AG10803 (cell line): Measurements from ENCODE around the gene HOXA5.
A peak's percentile ranks its signal among the peaks of the same experiment; 100 is the strongest.

Experiments
- DNase-seq: peaks from one replicate; pipeline ENCODE4 v3.0.0; 2010; ENCODE audit warnings: low read depth
- H3K4me3 ChIP-seq: 2 replicates; pipeline ENCODE4 v1.5.1; 2011; ENCODE audit warnings: mild to moderate bottlenecking, low read length, control low read depth
- TF ChIP-seq, protein P1 (sequence below): conservative IDR thresholded peaks from 2 replicates; pipeline ENCODE4 v1.5.1; 2011; ENCODE audit warnings: mild to moderate bottlenecking, low read length, control low read depth, inconsistent platforms

Gene HOXA5

DNA sequence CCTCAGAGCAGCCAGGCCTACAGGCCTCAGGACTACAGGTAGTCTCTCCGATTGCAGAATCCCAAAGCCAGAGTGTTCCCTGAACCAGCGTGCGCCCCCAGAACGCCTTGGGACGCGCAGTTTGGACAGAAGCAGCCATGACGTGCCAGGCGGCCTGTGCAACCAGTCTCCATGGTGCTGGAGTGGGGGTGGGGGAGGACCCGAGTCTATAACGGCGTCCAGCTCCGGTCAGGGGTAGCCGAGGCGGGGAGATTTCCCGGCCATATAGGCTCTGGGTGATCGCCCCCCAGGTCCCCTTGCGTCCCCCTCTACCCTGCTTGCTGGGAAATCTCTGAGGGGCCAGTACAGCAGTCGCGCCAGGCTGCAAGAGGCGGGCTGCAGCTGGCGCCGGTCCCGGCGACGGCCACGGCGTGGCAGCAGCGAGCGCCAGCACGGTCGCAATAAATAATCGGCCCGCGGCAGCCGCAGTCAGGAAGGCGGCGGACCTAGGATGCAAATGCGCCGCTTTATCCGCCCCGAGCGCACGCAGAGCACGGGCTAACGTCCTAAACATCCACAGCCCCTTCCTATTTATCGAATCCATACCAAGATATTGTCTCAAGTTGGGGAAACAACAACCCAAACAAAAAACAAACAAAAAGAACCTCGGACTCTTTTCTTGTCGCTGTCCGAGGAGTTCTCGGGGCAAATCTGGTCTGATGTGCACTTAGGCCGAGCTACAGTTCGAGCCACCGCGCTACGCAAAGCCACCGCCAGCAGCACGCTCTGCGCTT is 7.3 kb upstream of the HOXA5 start:
- peak overlapping the region; percentile 84 for H3K4me3 ChIP-seq

DNA sequence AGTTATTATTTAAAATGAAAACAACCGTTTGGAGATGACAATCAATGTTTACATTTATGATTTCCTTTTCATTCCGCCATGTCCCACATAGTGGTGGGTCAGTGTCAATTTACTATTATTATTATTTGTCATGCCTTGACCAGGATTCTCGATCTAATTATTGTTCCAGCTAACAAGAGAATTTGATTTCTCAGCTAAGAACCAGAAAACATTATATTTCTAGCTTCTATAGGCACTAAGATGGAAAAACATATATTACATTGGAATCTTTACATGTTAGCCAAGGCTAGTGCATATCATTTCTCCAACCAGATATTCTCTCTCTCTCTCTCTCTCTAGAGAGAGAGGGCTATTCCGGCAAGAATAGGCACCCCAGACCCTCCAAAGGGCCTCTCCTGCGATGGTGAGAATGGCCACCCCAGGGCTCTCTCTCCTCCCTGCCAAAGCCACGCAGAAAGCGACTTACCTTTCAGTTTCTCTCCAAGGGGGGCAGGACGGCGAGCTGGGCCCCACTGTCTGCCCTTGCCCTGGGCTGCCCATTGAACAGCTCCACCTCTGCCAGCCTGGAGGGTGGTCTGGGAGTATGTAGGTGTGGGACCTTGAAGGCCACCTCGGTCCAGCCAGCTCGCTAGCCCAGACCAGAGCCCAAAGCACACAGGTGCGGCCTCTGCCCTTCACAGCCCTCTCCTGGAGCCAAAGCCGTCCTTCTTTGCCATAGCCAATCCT is 6.5 kb upstream of the HOXA5 start:
- DNase-seq: no peak
- peak overlapping the region; percentile 84 for H3K4me3 ChIP-seq
- TF ChIP-seq, protein P1, sequence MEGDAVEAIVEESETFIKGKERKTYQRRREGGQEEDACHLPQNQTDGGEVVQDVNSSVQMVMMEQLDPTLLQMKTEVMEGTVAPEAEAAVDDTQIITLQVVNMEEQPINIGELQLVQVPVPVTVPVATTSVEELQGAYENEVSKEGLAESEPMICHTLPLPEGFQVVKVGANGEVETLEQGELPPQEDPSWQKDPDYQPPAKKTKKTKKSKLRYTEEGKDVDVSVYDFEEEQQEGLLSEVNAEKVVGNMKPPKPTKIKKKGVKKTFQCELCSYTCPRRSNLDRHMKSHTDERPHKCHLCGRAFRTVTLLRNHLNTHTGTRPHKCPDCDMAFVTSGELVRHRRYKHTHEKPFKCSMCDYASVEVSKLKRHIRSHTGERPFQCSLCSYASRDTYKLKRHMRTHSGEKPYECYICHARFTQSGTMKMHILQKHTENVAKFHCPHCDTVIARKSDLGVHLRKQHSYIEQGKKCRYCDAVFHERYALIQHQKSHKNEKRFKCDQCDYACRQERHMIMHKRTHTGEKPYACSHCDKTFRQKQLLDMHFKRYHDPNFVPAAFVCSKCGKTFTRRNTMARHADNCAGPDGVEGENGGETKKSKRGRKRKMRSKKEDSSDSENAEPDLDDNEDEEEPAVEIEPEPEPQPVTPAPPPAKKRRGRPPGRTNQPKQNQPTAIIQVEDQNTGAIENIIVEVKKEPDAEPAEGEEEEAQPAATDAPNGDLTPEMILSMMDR: no peak

More for the DNA sequence above, 7.3 kb upstream of the HOXA5 start:
- DNase-seq: peak; percentile 80
- TF ChIP-seq, protein P1: peak; percentile 60

DNA sequence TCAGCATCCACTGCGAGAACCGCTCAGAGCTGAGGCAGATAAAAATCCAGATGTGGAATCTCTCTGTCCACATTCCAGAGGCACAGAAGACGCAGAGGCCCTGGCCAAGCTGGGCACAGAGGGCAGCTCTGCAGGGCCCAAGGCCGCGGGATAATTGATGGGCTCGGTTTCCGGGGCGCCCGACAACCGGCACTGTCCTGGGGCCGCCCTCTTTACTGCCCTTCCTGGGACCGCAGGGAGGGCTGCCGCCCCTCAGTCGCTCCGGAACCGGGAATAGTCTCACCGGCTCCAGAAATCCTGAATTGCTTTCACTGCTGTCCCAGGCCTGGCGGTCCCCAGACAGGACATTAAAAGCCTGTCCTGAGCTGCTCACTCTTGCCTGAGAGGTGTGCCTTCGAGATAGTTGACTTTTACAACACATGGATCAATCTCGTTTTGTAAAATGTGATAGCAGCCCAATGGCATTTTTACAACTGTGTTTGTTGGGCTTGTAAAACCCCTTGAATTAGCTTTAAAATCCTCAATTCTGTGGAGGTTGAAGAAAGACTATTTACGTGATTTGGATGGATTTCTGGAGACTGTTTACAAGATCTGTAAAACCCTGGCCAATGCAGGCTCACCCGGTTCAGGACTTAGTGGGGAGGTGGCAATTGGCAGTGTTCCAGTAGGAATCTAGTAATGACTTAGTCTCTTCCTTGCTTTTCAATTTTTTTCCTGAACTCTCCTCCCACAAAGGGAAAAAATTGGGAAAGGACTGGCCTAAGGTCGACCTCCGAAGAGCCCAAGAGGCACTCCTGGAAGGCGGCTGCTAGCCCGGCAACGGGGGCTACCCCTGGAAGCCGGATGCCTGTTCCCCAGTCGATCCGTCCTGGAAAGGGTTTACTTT is 5.5 kb upstream of the HOXA5 start:
- TF ChIP-seq, protein P1: no peak
- peak; percentile 37 for DNase-seq
- H3K4me3 ChIP-seq: peak overlapping the region; percentile 84

DNA sequence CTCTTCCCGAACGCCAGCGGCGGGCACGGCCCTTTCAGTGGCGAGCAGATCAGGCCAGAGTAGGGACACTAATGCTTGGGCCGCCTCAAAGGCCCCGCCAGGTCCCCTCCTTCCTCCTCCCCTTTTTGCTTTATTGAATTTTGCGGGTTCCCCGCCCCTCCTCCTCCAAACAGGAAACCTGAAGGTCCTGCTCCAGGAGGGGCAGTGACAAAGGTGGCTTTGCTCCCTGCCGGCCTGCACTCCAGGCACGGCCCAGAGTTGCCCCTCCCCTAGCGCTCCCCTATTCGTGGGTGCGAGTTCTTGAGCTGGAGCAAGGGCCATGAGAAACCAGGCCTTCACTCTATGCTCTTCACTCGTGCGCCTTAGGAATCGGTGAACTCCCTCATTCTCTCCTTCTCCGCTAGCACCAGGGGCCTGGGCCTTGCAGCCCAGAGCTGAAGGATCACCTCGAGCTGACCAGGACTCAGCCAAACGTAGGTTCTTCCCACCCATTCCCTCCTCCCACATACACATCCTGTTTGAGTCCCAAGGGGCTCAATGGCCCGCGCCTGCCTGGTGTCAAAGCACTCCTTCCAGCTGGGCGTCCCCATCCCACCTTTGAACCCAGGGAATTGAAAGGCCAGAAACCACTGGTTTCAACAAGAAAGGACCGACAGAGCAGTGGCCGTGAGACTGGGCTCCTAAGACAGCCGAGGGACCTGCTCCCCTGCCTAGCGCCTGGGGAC is 4.7 kb upstream of the HOXA5 start:
- DNase-seq: peak; percentile 22
- TF ChIP-seq, protein P1: no peak
- H3K4me3 ChIP-seq: peak overlapping the region; percentile 84

DNA sequence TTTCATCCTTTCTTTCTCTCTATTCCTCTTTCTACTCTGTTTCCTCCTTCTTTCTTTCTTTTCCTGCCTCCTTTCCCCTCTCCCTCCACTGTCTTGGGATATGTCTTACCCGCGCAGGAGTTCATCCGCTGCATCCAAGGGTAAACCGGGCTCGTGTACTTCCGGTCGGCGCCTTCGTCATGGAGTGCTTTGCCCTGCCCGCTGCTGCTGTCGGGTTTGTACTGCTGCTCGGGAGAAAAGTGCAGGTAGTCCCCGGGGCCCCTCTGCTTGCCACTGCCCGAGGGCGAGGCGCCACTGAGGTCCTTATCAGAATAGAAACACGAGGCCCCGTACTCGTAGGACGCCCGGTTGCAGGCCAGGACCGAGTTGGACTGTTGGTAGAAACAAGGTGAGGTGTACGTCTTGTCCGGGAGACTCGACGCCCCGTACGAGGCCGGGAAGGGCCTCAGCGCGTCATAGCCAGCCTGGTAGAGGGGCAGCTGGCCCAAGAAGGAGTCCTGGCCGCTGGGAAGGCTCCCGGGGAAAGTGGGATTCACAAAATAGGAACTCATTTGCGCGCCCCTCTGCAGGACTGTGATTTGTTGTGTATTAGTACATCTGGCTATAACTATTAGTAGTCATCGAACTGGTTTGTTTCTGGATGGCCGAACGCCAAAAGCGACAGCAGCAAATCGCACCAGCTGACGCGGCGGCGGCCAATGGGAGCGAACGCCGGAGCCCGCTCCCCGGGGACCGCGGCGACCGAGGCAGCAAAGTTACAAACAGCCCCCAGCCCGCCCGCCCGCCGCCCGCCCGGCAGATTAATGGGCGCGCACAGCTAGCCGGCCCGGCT is 3.9 kb upstream of the HOXA5 start, which contains the start of gene HOXA6:
TSS of gene HOXA6 (minus strand) at position 576 of the 832 bp plus-strand sequence. CDS start at position 551, 25 bp downstream.
- peak within 1 kb of the TSS; percentile 84 for H3K4me3 ChIP-seq
- TF ChIP-seq, protein P1: no peak
- peak; percentile 42 for DNase-seq
